OCI-LY1 (cell line): Measurements from ENCODE around the gene CFAP251.

ENCODE experiments used
- H2AFZ ChIP-seq: fragments of 200-600 bp; sonication (generic), shearing (Covaris generic); 2 replicates; pipeline ENCODE4 v1.6.0; 2014; ENCODE audit warnings: antibody characterized with exemption, mild to moderate bottlenecking, low read length
- H3F3A ChIP-seq: fragments of 200-600 bp; sonication (generic), shearing (Covaris generic); 2 replicates; pipeline ENCODE4 v1.6.0; 2014; ENCODE audit warnings: mild to moderate bottlenecking, antibody characterized with exemption, low read length, moderate library complexity; ENCODE audit not compliant: insufficient read depth
- H3K27ac ChIP-seq: fragments of 200-600 bp; sonication (generic); 2 replicates; pipeline ENCODE4 v1.5.1; 2014; ENCODE audit warnings: low read length, mixed run types, mild to moderate bottlenecking, low read depth; ENCODE audit not compliant: poor library complexity, severe bottlenecking
- H3K27me3 ChIP-seq: fragments of 200-600 bp; sonication (generic); 2 replicates; pipeline ENCODE4 v1.6.0; 2014; ENCODE audit warnings: antibody characterized with exemption, mild to moderate bottlenecking, low read length, moderate library complexity; ENCODE audit not compliant: insufficient read depth
- H3K36me3 ChIP-seq: fragments of 200-600 bp; sonication (generic); 2 replicates; pipeline ENCODE4 v1.6.1; 2014; ENCODE audit warnings: mild to moderate bottlenecking, antibody characterized with exemption, low read length, moderate library complexity, mixed read lengths; ENCODE audit not compliant: insufficient read depth
- H3K4me1 ChIP-seq: fragments of 200-600 bp; sonication (generic); 2 replicates; pipeline ENCODE4 v1.5.1; 2014; ENCODE audit warnings: mild to moderate bottlenecking, low read length, moderate library complexity; ENCODE audit not compliant: insufficient read depth, severe bottlenecking
- H3K4me2 ChIP-seq: fragments of 200-600 bp; sonication (generic), shearing (Covaris generic); 2 replicates; pipeline ENCODE4 v1.6.1; 2014; ENCODE audit warnings: low read length
- H3K4me3 ChIP-seq: fragments of 200-600 bp; sonication (generic); 2 replicates; pipeline ENCODE4 v1.5.1; 2014; ENCODE audit warnings: low read length, low read depth, mild to moderate bottlenecking, mixed read lengths; ENCODE audit not compliant: poor library complexity, severe bottlenecking
- H3K79me2 ChIP-seq: fragments of 200-600 bp; shearing (Covaris generic); 2 replicates; pipeline ENCODE4 v1.6.1; 2016; ENCODE audit warnings: mixed run types, low read length, mixed read lengths; ENCODE audit not compliant: insufficient read depth
- H3K9ac ChIP-seq: fragments of 200-600 bp; sonication (generic), shearing (Covaris generic); 2 replicates; pipeline ENCODE4 v1.6.1; 2014; ENCODE audit warnings: mild to moderate bottlenecking, low read length, mixed read lengths
- H3K9me2 ChIP-seq: fragments of 200-600 bp; sonication (generic), shearing (Covaris generic); 2 replicates; pipeline ENCODE4 v1.6.1; 2014; ENCODE audit warnings: low read depth, mild to moderate bottlenecking, low read length, mixed read lengths
- H3K9me3 ChIP-seq: fragments of 200-600 bp; shearing (Covaris generic); 2 replicates; pipeline ENCODE4 v1.6.1; 2014; ENCODE audit warnings: low read length, mixed read lengths
- H4K20me1 ChIP-seq: fragments of 200-600 bp; sonication (generic), shearing (Covaris generic); 2 replicates; pipeline ENCODE4 v1.6.0; 2016; ENCODE audit warnings: mild to moderate bottlenecking, low read length; ENCODE audit not compliant: insufficient read depth
- CTCF ChIP-seq: fragments of 200-600 bp; sonication (generic), shearing (Covaris generic); IDR thresholded peaks from 2 replicates; pipeline ENCODE4 v1.5.1; 2017; ENCODE audit warnings: mild to moderate bottlenecking, antibody characterized with exemption, low read length, moderate library complexity, mixed read lengths
- EZH2 ChIP-seq: fragments of 200-600 bp; sonication (generic), shearing (Covaris generic); IDR thresholded peaks from 2 replicates; pipeline ENCODE4 v1.8.0; 2017; ENCODE audit warnings: borderline replicate concordance, mixed run types, mild to moderate bottlenecking, antibody characterized with exemption, low read length, moderate library complexity, mixed read lengths

The CFAP251 gene

GRCh38 chr12:121898287-121898686, 20.1 kb upstream of the CFAP251 start:
- H4K20me1 ChIP-seq = no peaks in the 10 kb centered on the region
- H3K36me3 ChIP-seq = peaks cover 76% of the 10 kb centered on the region
- H3K4me2 ChIP-seq = no peak overlapping the region
- TF ChIP-seq EZH2 (no peak), CTCF (no peak)
- no peak overlapping the region for H2AFZ ChIP-seq
- no peak overlapping the region for H3K27ac ChIP-seq
- no peaks in the 10 kb centered on the region for H3K9me3 ChIP-seq
- H3K4me3 ChIP-seq = no peak overlapping the region
- no peaks in the 10 kb centered on the region for H3K9me2 ChIP-seq
- H3F3A ChIP-seq = peaks cover 4% of the 10 kb centered on the region; the same call in 1 of the 2 replicates
- no peaks in the 10 kb centered on the region for H3K79me2 ChIP-seq
- H3K9ac ChIP-seq = no peak overlapping the region
- H3K27me3 ChIP-seq = no peaks in the 10 kb centered on the region
- peaks cover 14% of the 10 kb centered on the region for H3K4me1 ChIP-seq

- no peaks in the 10 kb centered on the region for H3K9me2 ChIP-seq
- no peak overlapping the region for H3K9ac ChIP-seq
- peaks cover 83% of the 10 kb centered on the region for H3K36me3 ChIP-seq
- no peaks in the 10 kb centered on the region for H4K20me1 ChIP-seq
- H3K4me1 ChIP-seq = peaks cover under 1% of the 10 kb centered on the region
- TF ChIP-seq CTCF (no peak), EZH2 (no peak)
- no peaks in the 10 kb centered on the region for H3K79me2 ChIP-seq
- no peaks in the 10 kb centered on the region for H3K9me3 ChIP-seq
- no peak overlapping the region for H3K4me3 ChIP-seq
- no peak overlapping the region for H3K4me2 ChIP-seq
- H3F3A ChIP-seq = no peaks in the 10 kb centered on the region
- no peak overlapping the region for H2AFZ ChIP-seq
- H3K27ac ChIP-seq = no peak overlapping the region
- H3K27me3 ChIP-seq = no peaks in the 10 kb centered on the region
Measured at GRCh38 chr12:121899590-121899989, 18.8 kb upstream of the CFAP251 start.

- no peak overlapping the region for H2AFZ ChIP-seq
- H3K4me1 ChIP-seq = no peaks in the 10 kb centered on the region
- H3K27me3 ChIP-seq = no peaks in the 10 kb centered on the region
- H3K27ac ChIP-seq = no peak overlapping the region
- no peaks in the 10 kb centered on the region for H4K20me1 ChIP-seq
- H3K36me3 ChIP-seq = peaks cover 74% of the 10 kb centered on the region
- no peak overlapping the region for H3K4me2 ChIP-seq
- no peaks in the 10 kb centered on the region for H3K9me2 ChIP-seq
- H3K79me2 ChIP-seq = no peaks in the 10 kb centered on the region
- no peak overlapping the region for H3K4me3 ChIP-seq
- no peak for TF ChIP-seq EZH2
- TF ChIP-seq CTCF = no peak
- H3F3A ChIP-seq = no peaks in the 10 kb centered on the region
- H3K9ac ChIP-seq = no peak overlapping the region
- no peaks in the 10 kb centered on the region for H3K9me3 ChIP-seq
Measured at GRCh38 chr12:121903202-121903601, 15.2 kb upstream of the CFAP251 start.
